ENCODE results near the gene ADCY2. TPM values are rescaled to one million over a fixed set of nuclear protein-coding genes. Genes with fewer than 3 reads are reported as not detected.

ADCY2 gene
- polyA plus RNA-seq, 1 of the 3 experiments (the other 2 are of a cell fraction): not detected

GRCh38 chr5:7717691-7718090, 321.8 kb downstream of the ADCY2 start:
- Histone ChIP-seq H3K4me1 (ENCODE audit: control insufficient read depth in 1 of 2, insufficient read depth in 2 of 2, low read depth in 1 of 2, low read length in 1 of 2) (no peaks in the 10 kb centered on the region), H2AFZ (ENCODE audit: low read depth) (no peak overlapping the region), H3K27ac (ENCODE audit: low read depth in 2 of 2, low read length in 1 of 2) (no peak overlapping the region), H3K9ac (no peak overlapping the region), H3K9me2 (no peaks in the 10 kb centered on the region), H3K79me2 (ENCODE audit: insufficient read depth) (no peaks in the 10 kb centered on the region), H3K27me3 (ENCODE audit: insufficient read depth) (peaks cover 6% of the 10 kb centered on the region; the same call in 1 of the 2 replicates), H3K9me3 (no peaks in the 10 kb centered on the region), H3K36me3 (replicated peaks in 1 of 2; ENCODE audit: control insufficient read depth in 1 of 2, insufficient read depth in 2 of 2, low read length in 1 of 2) (no peaks in the 10 kb centered on the region), H4K20me1 (ENCODE audit: insufficient read depth) (no peaks in the 10 kb centered on the region), H3F3A (replicated peaks; ENCODE audit: insufficient read depth) (no peaks in the 10 kb centered on the region), H3K4me2 (no peak overlapping the region), H3K4me3 (ENCODE audit: low read depth in 2 of 2, low read length in 1 of 2) (no peak overlapping the region)
- no peak for DNase-seq
- POLR2A ChIA-PET: no interaction called here
- 14% methylated on average over 4 of the region's 4 CpGs for WGBS (ENCODE audit: low lambda C conversion rate)
- TF ChIP-seq NRF1 (IDR thresholded peaks at IDR 0.05; ENCODE audit: low read depth, low read length) (no peak), ZBTB33 (IDR thresholded peaks at IDR 0.05; ENCODE audit: borderline replicate concordance, low read depth) (no peak), MAX (IDR thresholded peaks at IDR 0.05; ENCODE audit: low read depth) (no peak), RCOR1 (IDR thresholded peaks at IDR 0.05; ENCODE audit: low read length) (no peak), TAF1 (IDR thresholded peaks at IDR 0.05; ENCODE audit: borderline replicate concordance, low read depth, low read length) (no peak), POLR2AphosphoS5 (IDR thresholded peaks at IDR 0.05; ENCODE audit: low read depth, low read length) (no peak), CHD2 (IDR thresholded peaks at IDR 0.05; ENCODE audit: low read length, partially characterized antibody) (no peak), YY1 (IDR thresholded peaks at IDR 0.05; ENCODE audit: low read depth) (no peak)
- CTCF ChIA-PET: no interaction called here

- H3K27me3 ChIP-seq (ENCODE audit: insufficient read depth): no peaks in the 10 kb centered on the region
- H3K9me2 ChIP-seq: no peaks in the 10 kb centered on the region
- H3K27ac ChIP-seq (ENCODE audit: low read depth in 2 of 2, low read length in 1 of 2): no peak overlapping the region
- no peaks in the 10 kb centered on the region for H3K36me3 ChIP-seq (replicated peaks in 1 of 2; ENCODE audit: control insufficient read depth in 1 of 2, insufficient read depth in 2 of 2, low read length in 1 of 2)
- POLR2A ChIA-PET: no interaction called here
- H3K4me1 ChIP-seq (ENCODE audit: control insufficient read depth in 1 of 2, insufficient read depth in 2 of 2, low read depth in 1 of 2, low read length in 1 of 2): no peaks in the 10 kb centered on the region
- H3K79me2 ChIP-seq (ENCODE audit: insufficient read depth): no peaks in the 10 kb centered on the region
- TF ChIP-seq FOXM1 (IDR thresholded peaks at IDR 0.05; ENCODE audit: low read depth) (no peak), REST (IDR thresholded peaks at IDR 0.05; ENCODE audit: low read depth, low read length) (no peak), IRF3 (IDR thresholded peaks at IDR 0.05; ENCODE audit: low read depth, low read length) (no peak), CHD2 (IDR thresholded peaks at IDR 0.05; ENCODE audit: low read length, partially characterized antibody) (no peak), FOSL2 (IDR thresholded peaks at IDR 0.05; ENCODE audit: borderline replicate concordance, low read depth) (no peak), USF2 (IDR thresholded peaks at IDR 0.05; ENCODE audit: borderline replicate concordance, low read depth, low read length) (no peak), TEAD4 (IDR thresholded peaks at IDR 0.05; ENCODE audit: borderline replicate concordance, insufficient read depth) (no peak), ZBTB33 (IDR thresholded peaks at IDR 0.05; ENCODE audit: borderline replicate concordance, low read depth) (no peak), RCOR1 (IDR thresholded peaks at IDR 0.05; ENCODE audit: low read length) (no peak), SIN3A (IDR thresholded peaks at IDR 0.05; ENCODE audit: borderline replicate concordance, low read depth, low read length) (no peak)
- H3K9me3 ChIP-seq: no peaks in the 10 kb centered on the region
- H3F3A ChIP-seq (replicated peaks; ENCODE audit: insufficient read depth): no peaks in the 10 kb centered on the region
- WGBS (ENCODE audit: low lambda C conversion rate): 10% methylated on average over 4 of the region's 4 CpGs
- no peak overlapping the region for H3K9ac ChIP-seq
- no peak overlapping the region for H3K4me3 ChIP-seq (ENCODE audit: low read depth in 2 of 2, low read length in 1 of 2)
- no peak for DNase-seq
- H4K20me1 ChIP-seq (ENCODE audit: insufficient read depth): no peaks in the 10 kb centered on the region
- no peak overlapping the region for H2AFZ ChIP-seq (ENCODE audit: low read depth)
- no peak overlapping the region for H3K4me2 ChIP-seq
- CTCF ChIA-PET: interaction anchor here (0.7 to 1.6 kb wide), 2 partner anchors 17 to 88 kb away, joined by 3 to 7 read pairs; no protein-coding TSS in a partner anchor
Measured at GRCh38 chr5:7728076-7728475, 332.1 kb downstream of the ADCY2 start.

Data from SK-N-SH (cell line).